Measurements from ENCODE around the gene CDC123.

DNA sequence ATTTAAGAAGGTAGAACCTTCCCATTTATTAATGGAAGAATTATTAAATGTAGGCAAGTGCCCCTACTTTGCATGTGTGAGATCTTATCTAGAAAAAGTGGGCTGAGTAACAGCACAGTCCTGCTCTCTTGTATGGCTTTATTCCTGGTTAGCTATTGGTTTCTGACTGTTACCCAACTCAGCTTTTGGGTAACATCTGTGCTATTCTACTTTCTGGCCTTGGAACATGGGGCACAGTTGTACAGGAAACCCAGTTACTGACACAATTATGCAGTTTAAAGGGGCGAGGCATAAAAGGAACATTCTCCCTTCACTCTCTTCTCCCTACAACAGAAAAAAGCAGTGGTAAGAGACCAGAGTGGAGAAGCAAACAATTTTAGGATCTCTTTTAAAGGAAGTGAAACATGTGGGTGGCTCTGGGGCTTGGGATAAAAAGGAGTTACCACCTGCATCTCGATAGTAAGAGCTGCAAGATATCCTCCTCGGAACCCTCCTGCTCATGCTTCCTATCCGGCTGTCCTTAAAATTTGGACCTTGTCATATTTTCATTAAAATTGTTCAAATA is 16.3 kb upstream of the CDC123 start:
- TF ChIP-seq POLR2A (IDR thresholded peaks at IDR 0.05), result no peak
- TF ChIP-seq, protein P1, sequence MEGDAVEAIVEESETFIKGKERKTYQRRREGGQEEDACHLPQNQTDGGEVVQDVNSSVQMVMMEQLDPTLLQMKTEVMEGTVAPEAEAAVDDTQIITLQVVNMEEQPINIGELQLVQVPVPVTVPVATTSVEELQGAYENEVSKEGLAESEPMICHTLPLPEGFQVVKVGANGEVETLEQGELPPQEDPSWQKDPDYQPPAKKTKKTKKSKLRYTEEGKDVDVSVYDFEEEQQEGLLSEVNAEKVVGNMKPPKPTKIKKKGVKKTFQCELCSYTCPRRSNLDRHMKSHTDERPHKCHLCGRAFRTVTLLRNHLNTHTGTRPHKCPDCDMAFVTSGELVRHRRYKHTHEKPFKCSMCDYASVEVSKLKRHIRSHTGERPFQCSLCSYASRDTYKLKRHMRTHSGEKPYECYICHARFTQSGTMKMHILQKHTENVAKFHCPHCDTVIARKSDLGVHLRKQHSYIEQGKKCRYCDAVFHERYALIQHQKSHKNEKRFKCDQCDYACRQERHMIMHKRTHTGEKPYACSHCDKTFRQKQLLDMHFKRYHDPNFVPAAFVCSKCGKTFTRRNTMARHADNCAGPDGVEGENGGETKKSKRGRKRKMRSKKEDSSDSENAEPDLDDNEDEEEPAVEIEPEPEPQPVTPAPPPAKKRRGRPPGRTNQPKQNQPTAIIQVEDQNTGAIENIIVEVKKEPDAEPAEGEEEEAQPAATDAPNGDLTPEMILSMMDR (IDR thresholded peaks at IDR 0.05), result no peak
- TF ChIP-seq POLR2AphosphoS5 (IDR thresholded peaks at IDR 0.05), result no peak
- no peak for TF ChIP-seq EP300 (IDR thresholded peaks at IDR 0.05)

All from sigmoid colon (tissue), 4 donors.